Tibial nerve (tissue), 4 donors: ENCODE results near the gene PPIL4. TPM values are rescaled to one million over a fixed set of nuclear protein-coding genes. Genes with fewer than 3 reads are reported as not detected.
"Not testable (repeated sequence)": the region's sequence is repeated elsewhere in the genome, so short reads cannot be mapped to it uniquely, and the experiment has no call there.

Source experiments
- DNase-seq, 2 donors: peaks; one replicate each; pipeline ENCODE4 v3.0.0-alpha.2; 2019; ENCODE audit warnings: low spot score in 2 of 2
- H3K27ac ChIP-seq, 4 donors: fragments of 200-600 bp; sonication (generic) in 3 of 4; one replicate each; pipeline ENCODE4 v1.5.1; 2017 to 2019; ENCODE audit warnings: mild to moderate bottlenecking in 1 of 4
- H3K27me3 ChIP-seq, 2 donors: fragments of 200-600 bp; sonication (generic) in 1 of 2; one replicate each; pipeline versions ENCODE4 v1.5.1 to v1.6.0; 2017 to 2019
- H3K36me3 ChIP-seq, 3 donors: fragments of 200-600 bp; sonication (generic); one replicate each; pipeline ENCODE4 v1.5.1; 2018 to 2019
- H3K4me1 ChIP-seq, 4 donors: fragments of 200-600 bp; sonication (generic) in 3 of 4; one replicate each; pipeline ENCODE4 v1.5.1; 2017 to 2019
- H3K4me3 ChIP-seq, 4 donors: fragments of 200-600 bp; sonication (generic) in 3 of 4; one replicate each; pipeline ENCODE4 v1.5.1; 2017 to 2019; ENCODE audit warnings: mild to moderate bottlenecking in 1 of 4, moderate library complexity in 1 of 4
- H3K9me3 ChIP-seq, 4 donors: fragments of 200-600 bp; sonication (generic) in 3 of 4; one replicate each; pipeline ENCODE4 v1.5.1; 2017 to 2019
- EP300 ChIP-seq, 2 donors: sonication (generic); formaldehyde crosslinking; IDR thresholded peaks; one replicate each; pipeline ENCODE4 v1.6.1; 2017; ENCODE audit warnings: antibody characterized with exemption in 2 of 2, mild to moderate bottlenecking in 1 of 2
- POLR2A ChIP-seq, 2 donors: fragments of 450-650 bp; IDR thresholded peaks; one replicate each; pipeline ENCODE4 v1.6.1; 2017; ENCODE audit warnings: antibody characterized with exemption in 2 of 2, mild to moderate bottlenecking in 2 of 2, moderate library complexity in 2 of 2
- WGBS, 2 donors: methylation state at CpG; one replicate each; pipeline ENCODE4 v1.1.5; 2018; 5-methylcytosine and 5-hydroxymethylcytosine counted together
- total RNA-seq, 4 donors: library from RNA; depleted of rRNA; stranded (reverse); fragments of >200 nt; gene quantifications; one replicate each; pipeline ENCODE4 v1.1.0, GENCODE V29; 2016
- TF ChIP-seq, protein P1 (sequence below), 5 experiments: fragments of 200-600 bp in 3 of 5; fragments of 450-650 bp in 2 of 5; sonication (generic) in 3 of 5; IDR thresholded peaks; one replicate each; pipeline ENCODE4 v1.5.1; 2016 to 2019; ENCODE audit warnings: antibody characterized with exemption in 5 of 5, mild to moderate bottlenecking in 3 of 5, moderate library complexity in 2 of 5

The PPIL4 gene
- total RNA-seq, 4 donors from 2014 or later: 25.8 to 41.0 (median 31.5) TPM

DNA sequence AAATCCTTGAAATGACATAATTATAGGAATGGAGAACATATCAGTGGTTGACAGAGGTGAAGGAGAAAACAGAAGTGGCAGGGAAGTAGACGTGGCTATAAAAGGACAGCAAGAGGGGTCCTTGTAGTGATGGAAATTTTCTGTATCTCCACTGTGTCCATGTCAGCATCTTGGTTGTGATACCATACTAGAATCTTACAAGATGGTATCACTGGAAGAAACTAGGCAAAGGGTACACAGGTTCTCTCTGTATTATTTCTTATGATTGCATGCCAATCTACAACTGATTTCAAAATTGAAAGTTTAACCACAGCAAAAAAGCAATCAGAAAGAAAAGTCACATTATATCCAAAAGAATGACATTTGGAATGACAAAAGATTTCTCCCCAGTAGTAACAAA lies 44.6 kb downstream of the PPIL4 start:
- WGBS, 2 donors: 87 to 91% methylated on average over 1 of the region's 1 CpG
- no peak for DNase-seq
- H3K9me3 ChIP-seq: no peaks in the 10 kb centered on the region

DNA sequence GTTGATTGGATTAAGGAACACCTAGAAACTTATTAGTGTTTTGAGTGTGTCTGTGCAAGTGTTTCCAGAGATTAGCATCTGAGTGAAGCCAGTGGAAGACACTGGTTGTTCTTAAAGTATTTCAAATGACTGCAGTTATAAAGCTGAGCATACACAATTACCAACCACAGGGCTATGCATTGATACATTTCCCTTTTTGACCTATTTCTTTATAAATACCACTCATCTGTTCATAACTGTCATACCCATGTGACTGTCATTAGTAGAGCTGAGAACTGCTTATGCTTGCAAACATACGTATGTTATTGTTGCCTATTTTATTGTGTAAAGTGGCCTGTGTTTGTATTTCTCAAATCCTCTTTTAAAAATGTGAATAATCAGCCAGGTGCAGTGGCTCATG lies 45.7 kb downstream of the PPIL4 start:
- peaks cover 0 to 27% (median 0%) of the 10 kb centered on the region in 3 donors for H3K36me3 ChIP-seq
- H3K4me3 ChIP-seq: no peak overlapping the region
- WGBS, 2 donors: 68 to 88% methylated on average over 1 of the region's 1 CpG
- no peaks in the 10 kb centered on the region for H3K27me3 ChIP-seq
- peak overlapping the region in 2 of 4 donors; percentile 15 to 18 for H3K27ac ChIP-seq
- TF ChIP-seq, protein P1, sequence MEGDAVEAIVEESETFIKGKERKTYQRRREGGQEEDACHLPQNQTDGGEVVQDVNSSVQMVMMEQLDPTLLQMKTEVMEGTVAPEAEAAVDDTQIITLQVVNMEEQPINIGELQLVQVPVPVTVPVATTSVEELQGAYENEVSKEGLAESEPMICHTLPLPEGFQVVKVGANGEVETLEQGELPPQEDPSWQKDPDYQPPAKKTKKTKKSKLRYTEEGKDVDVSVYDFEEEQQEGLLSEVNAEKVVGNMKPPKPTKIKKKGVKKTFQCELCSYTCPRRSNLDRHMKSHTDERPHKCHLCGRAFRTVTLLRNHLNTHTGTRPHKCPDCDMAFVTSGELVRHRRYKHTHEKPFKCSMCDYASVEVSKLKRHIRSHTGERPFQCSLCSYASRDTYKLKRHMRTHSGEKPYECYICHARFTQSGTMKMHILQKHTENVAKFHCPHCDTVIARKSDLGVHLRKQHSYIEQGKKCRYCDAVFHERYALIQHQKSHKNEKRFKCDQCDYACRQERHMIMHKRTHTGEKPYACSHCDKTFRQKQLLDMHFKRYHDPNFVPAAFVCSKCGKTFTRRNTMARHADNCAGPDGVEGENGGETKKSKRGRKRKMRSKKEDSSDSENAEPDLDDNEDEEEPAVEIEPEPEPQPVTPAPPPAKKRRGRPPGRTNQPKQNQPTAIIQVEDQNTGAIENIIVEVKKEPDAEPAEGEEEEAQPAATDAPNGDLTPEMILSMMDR (IDR thresholded peaks at IDR 0.05): no peak
- TF ChIP-seq POLR2A (IDR thresholded peaks at IDR 0.05): no peak
- no peak for TF ChIP-seq EP300 (IDR thresholded peaks at IDR 0.05)
- H3K4me1 ChIP-seq: peaks cover 0 to 5% (median 0%) of the 10 kb centered on the region in 4 donors
- DNase-seq: no peak
- H3K9me3 ChIP-seq: no peaks in the 10 kb centered on the region

More for the DNA sequence above, 44.6 kb downstream of the PPIL4 start:
- no peaks in the 10 kb centered on the region for H3K27me3 ChIP-seq
- TF ChIP-seq POLR2A (IDR thresholded peaks at IDR 0.05) (no peak), EP300 (IDR thresholded peaks at IDR 0.05) (no peak)
- TF ChIP-seq, protein P1 (IDR thresholded peaks at IDR 0.05): no peak
- H3K27ac ChIP-seq: no peak overlapping the region
- peaks cover 0 to 5% (median 0%) of the 10 kb centered on the region in 4 donors for H3K4me1 ChIP-seq
- peaks cover 0 to 38% (median 0%) of the 10 kb centered on the region in 3 donors for H3K36me3 ChIP-seq
- H3K4me3 ChIP-seq: no peak overlapping the region

DNA sequence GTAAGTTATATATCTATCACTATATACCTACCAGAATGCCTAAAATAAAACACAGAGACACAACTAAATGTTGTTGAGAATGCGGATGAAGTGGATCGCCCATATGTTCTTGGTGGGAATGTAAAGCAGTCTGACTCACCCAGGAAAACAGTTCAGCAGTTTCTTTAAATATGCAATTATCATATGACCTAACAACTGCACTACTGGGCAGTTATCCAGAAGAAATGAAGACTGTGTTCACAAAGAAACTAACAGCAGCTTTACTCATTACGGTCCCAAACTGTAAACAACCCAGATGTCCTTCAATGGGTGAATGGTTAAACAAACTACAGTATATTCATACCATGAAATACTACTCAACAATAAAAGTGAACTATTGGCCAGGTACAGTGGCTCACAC lies 46.8 kb downstream of the PPIL4 start:
- Histone ChIP-seq H3K4me3 (no peak overlapping the region), H3K4me1 (peaks cover 0 to 5% (median 0%) of the 10 kb centered on the region in 4 donors), H3K36me3 (peaks cover 0 to 19% (median 0%) of the 10 kb centered on the region in 3 donors), H3K27ac (peak overlapping the region in 1 of 4 donors; percentile 15), H3K27me3 (no peaks in the 10 kb centered on the region), H3K9me3 (no peaks in the 10 kb centered on the region)
- DNase-seq: no peak
- WGBS, 2 donors: 37 to 47% methylated on average over 3 of the region's 3 CpGs
- TF ChIP-seq POLR2A (IDR thresholded peaks at IDR 0.05) (no peak), EP300 (IDR thresholded peaks at IDR 0.05) (peak; percentile 32)

DNA sequence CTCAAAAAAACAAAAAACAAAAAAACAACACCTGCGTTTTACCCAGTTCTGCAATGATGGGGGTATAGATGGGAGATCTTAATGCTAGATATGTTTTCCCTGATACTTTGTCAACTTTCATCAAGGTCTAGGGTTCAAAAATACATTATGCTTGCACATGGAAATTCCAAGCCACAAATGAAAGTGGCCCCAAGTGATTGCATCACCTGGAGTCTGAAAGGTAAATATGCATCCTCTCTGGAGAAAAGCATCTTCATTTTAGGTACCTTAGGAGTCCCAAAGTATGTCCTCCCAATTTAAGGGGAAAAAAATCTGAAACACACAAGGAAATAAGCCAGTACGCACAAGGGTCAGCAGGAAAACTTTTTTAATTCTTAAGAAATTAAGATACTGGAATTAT lies 48.5 kb downstream of the PPIL4 start:
- 96 to 100% methylated on average over 2 of the region's 2 CpGs for WGBS, 2 donors
- Histone ChIP-seq H3K4me1 (peaks cover 0 to 5% (median 0%) of the 10 kb centered on the region in 4 donors), H3K36me3 (peaks cover 0 to 12% (median 0%) of the 10 kb centered on the region in 3 donors), H3K4me3 (no peak overlapping the region), H3K27ac (no peak overlapping the region), H3K27me3 (no peaks in the 10 kb centered on the region), H3K9me3 (no peaks in the 10 kb centered on the region)
- no peak for DNase-seq
- TF ChIP-seq POLR2A (IDR thresholded peaks at IDR 0.05): no peak
- TF ChIP-seq EP300 (IDR thresholded peaks at IDR 0.05): no peak
- TF ChIP-seq, protein P1 (IDR thresholded peaks at IDR 0.05): no peak

DNA sequence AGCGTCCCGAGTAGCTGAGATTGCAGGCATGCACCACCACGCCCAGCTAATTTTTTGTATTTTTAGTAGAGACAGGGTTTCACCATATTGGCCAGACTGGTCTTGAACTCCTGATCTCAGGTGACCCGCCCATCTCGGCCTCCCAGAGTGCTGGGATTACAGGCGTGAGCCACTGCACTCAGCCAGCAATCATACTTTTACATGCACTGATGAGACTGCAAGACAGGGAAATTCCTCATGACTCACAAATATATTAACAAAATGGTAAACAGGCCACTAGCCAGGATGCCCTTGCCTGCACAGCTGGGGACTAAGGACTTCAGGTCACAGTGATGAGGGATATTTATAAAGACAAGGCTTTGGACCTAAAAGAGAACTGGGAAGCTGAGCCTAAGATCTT lies 49.2 kb downstream of the PPIL4 start:
- not testable (repeated sequence) for H3K4me1 ChIP-seq, H3K4me3 ChIP-seq, H3K27me3 ChIP-seq, DNase-seq, H3K36me3 ChIP-seq, H3K9me3 ChIP-seq, H3K27ac ChIP-seq
- 67 to 77% methylated on average over 6 of the region's 6 CpGs for WGBS, 2 donors

DNA sequence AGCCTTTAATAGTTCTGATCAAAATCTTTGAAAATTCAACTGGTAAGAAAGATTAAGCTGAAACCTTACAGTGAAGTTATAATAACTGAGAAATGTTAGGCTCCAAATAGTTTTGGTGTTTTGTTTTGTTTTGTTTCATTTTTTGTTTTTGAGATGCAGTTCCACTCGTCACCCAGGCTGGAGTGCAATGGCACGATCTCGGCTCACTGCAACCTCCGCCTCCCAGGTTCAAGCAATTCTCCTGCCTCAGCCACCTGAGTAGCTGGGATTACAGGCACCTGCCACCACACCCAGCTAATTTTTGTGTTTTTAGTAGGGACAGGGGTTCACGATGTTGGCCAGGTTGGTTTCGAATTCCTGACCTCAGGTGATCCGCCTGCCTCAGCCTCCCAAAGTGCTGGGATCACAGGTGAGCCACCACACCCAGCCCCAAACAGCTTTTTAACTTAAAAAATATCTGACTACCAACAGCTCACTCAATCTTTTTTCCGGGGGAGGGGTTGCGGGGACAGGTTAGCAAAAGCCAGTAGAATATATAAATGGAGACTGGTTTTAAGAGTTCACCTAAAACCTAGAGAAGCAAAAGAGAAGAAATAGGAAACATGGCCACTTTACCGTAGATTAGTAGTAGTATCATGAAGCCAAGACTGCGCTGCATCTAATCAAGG lies 50.4 kb downstream of the PPIL4 start:
- WGBS, 2 donors: 89 to 91% methylated on average over 11 of the region's 11 CpGs
- not testable (repeated sequence) for H3K4me3 ChIP-seq, H3K9me3 ChIP-seq, H3K4me1 ChIP-seq, H3K36me3 ChIP-seq, H3K27me3 ChIP-seq, DNase-seq, H3K27ac ChIP-seq

DNA sequence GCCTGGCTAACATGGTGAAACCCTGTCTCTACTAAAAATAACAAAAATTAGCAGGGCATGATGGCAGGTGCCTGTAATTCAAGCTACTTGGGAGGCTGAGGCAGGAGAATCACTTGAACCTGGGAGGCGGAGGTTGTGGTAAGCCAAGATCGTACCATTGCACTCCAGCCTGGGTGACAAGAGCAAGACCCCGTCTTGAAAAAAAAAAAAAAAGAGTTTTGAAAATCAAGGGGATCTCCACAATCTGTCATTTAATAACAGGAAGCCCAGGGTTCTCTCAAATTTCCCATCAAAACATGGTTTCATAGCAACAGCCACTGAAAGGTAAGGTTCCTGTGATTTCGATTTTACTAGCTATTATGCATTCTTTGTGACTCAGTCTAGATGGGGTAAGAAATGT lies 51.0 kb downstream of the PPIL4 start:
- 89 to 94% methylated on average over 4 of the region's 4 CpGs for WGBS, 2 donors
- H3K4me1 ChIP-seq, DNase-seq, H3K36me3 ChIP-seq, H3K27ac ChIP-seq, H3K4me3 ChIP-seq, H3K27me3 ChIP-seq, H3K9me3 ChIP-seq: not testable (repeated sequence)
